Body of pancreas (tissue), 4 donors: ENCODE results near the gene RALA. TPM values are rescaled to one million over a fixed set of nuclear protein-coding genes. Genes with fewer than 3 reads are reported as not detected.
A peak's percentile ranks its signal among the peaks of the same experiment; 100 is the strongest.

Experiments used
- ATAC-seq: fragments of 150-250 bp; one replicate; pipeline ENCODE4 v1.9.1; 2016
- DNase-seq, 4 donors: peaks; one replicate each; pipeline ENCODE4 v3.0.0-alpha.2; 2019
- H3K27ac ChIP-seq, 4 donors: fragments of 200-600 bp; sonication (generic); 1 replicate in 3 of 4; 2 replicates in 1 of 4; pipeline versions ENCODE4 v1.5.1 to v1.6.1; 2016 to 2019; ENCODE audit warnings: mild to moderate bottlenecking in 1 of 4, mixed read lengths in 1 of 4, moderate library complexity in 1 of 4
- H3K27me3 ChIP-seq, 2 donors: fragments of 200-600 bp; sonication (generic); one replicate each; pipeline ENCODE4 v1.6.0; 2016; ENCODE audit warnings: mild to moderate bottlenecking in 1 of 2
- H3K36me3 ChIP-seq, 2 donors: fragments of 200-600 bp; sonication (generic); replicated peaks in 1 of 2; 2 replicates each; pipeline ENCODE4 v1.5.1; 2016; ENCODE audit warnings: low read depth in 2 of 2; ENCODE audit not compliant: insufficient read depth in 1 of 2
- H3K4me1 ChIP-seq: fragments of 200-600 bp; sonication (generic); one replicate; pipeline ENCODE4 v1.6.0; 2016
- H3K4me3 ChIP-seq, 2 donors: fragments of 200-600 bp; sonication (generic); 1 replicate in 1 of 2; 2 replicates in 1 of 2; pipeline ENCODE4 v1.5.1; 2016 to 2019
- H3K9me3 ChIP-seq, 3 donors: fragments of 200-600 bp; sonication (generic); 1 replicate in 2 of 3; 2 replicates in 1 of 3; pipeline ENCODE4 v1.5.1; 2016
- CTCF ChIP-seq, 7 experiments: fragments of 450-650 bp in 4 of 7; fragments of 200-600 bp in 3 of 7; sonication (generic) in 3 of 7; IDR thresholded peaks; one replicate each; pipeline ENCODE4 v1.5.1; 2016 to 2019; ENCODE audit warnings: antibody characterized with exemption in 7 of 7
- POLR2A ChIP-seq, 3 donors: fragments of 450-650 bp; IDR thresholded peaks; one replicate each; pipeline ENCODE4 v1.6.1; 2016; ENCODE audit warnings: antibody characterized with exemption in 3 of 3, mild to moderate bottlenecking in 2 of 3
- WGBS, 2 donors: methylation state at CpG; one replicate each; pipeline ENCODE4 v1.1.5; 2017; 5-methylcytosine and 5-hydroxymethylcytosine counted together
- intact Hi-C: fragments of 100-400 bp; cut with DNase I; formaldehyde crosslinking; loops from one replicate; pipeline ENCODE4 v1.15.1; 2023
- total RNA-seq, 2 donors: library from RNA; depleted of rRNA; stranded (reverse); fragments of >200 nt; gene quantifications; one replicate each; pipeline ENCODE4 v1.1.0, GENCODE V29; 2016

RALA gene
- total RNA-seq, 2 donors from 2014 or later, result 10.5 to 14.5 TPM

GRCh38 chr7:39609935-39610263 is 13.5 kb upstream of the RALA start:
- 78 to 80% methylated on average over 5 of the region's 5 CpGs for WGBS, 2 donors
- H3K4me3 ChIP-seq, result no peak overlapping the region
- no peaks in the 10 kb centered on the region for H3K9me3 ChIP-seq
- no peaks in the 10 kb centered on the region for H3K27me3 ChIP-seq
- DNase-seq (no peak), ATAC-seq (no peak)
- H3K27ac ChIP-seq, result peak overlapping the region in 1 of 4 donors; percentile 52
- H3K4me1 ChIP-seq, result peaks cover 7% of the 10 kb centered on the region
- TF ChIP-seq POLR2A (IDR thresholded peaks at IDR 0.05) (no peak), CTCF (IDR thresholded peaks at IDR 0.05) (no peak)
- no peaks in the 10 kb centered on the region for H3K36me3 ChIP-seq
- intact Hi-C loops, result no loop called here

GRCh38 chr7:39613577-39613976 is 9.8 kb upstream of the RALA start:
- H3K4me3 ChIP-seq, result no peak overlapping the region
- no peaks in the 10 kb centered on the region for H3K9me3 ChIP-seq
- ATAC-seq, result no peak
- no peaks in the 10 kb centered on the region for H3K36me3 ChIP-seq
- WGBS, 2 donors, result 81 to 85% methylated on average over 4 of the region's 4 CpGs
- peaks cover 17% of the 10 kb centered on the region for H3K4me1 ChIP-seq
- no peak for TF ChIP-seq POLR2A (IDR thresholded peaks at IDR 0.05)
- TF ChIP-seq CTCF (IDR thresholded peaks at IDR 0.05), result no peak
- no peak for DNase-seq
- no peaks in the 10 kb centered on the region for H3K27me3 ChIP-seq
- intact Hi-C loops, result no loop called here
- H3K27ac ChIP-seq, result no peak overlapping the region

- Histone ChIP-seq H3K27me3 (no peaks in the 10 kb centered on the region), H3K9me3 (no peaks in the 10 kb centered on the region), H3K27ac (no peak overlapping the region), H3K36me3 (no peaks in the 10 kb centered on the region), H3K4me1 (peaks cover 17% of the 10 kb centered on the region), H3K4me3 (no peak overlapping the region)
- DNase-seq (no peak), ATAC-seq (no peak)
- intact Hi-C loops, result no loop called here
- no peak for TF ChIP-seq POLR2A (IDR thresholded peaks at IDR 0.05)
- TF ChIP-seq CTCF (IDR thresholded peaks at IDR 0.05), result no peak
- WGBS, 2 donors, result 86 to 91% methylated on average over 2 of the region's 2 CpGs
These were observed 9.1 kb upstream of the RALA start for GRCh38 chr7:39614299-39614698.

GRCh38 chr7:39615350-39615975 is 7.9 kb upstream of the RALA start:
- no peaks in the 10 kb centered on the region for H3K9me3 ChIP-seq
- intact Hi-C loops, result no loop called here
- DNase-seq (peak in 1 of 4 donors; percentile 13), ATAC-seq (peak; percentile 35)
- TF ChIP-seq CTCF (IDR thresholded peaks at IDR 0.05) (no peak), POLR2A (IDR thresholded peaks at IDR 0.05) (no peak)
- 9 to 16% methylated on average over 1 of the region's 1 CpG for WGBS, 2 donors
- H3K27me3 ChIP-seq, result no peaks in the 10 kb centered on the region
- no peaks in the 10 kb centered on the region for H3K36me3 ChIP-seq
- peak overlapping the region; percentile 21 to 44 (median 30) for H3K27ac ChIP-seq
- H3K4me3 ChIP-seq, result no peak overlapping the region
- H3K4me1 ChIP-seq, result peaks cover 17% of the 10 kb centered on the region

GRCh38 chr7:39616138-39616537 is 7.2 kb upstream of the RALA start:
- Histone ChIP-seq H3K9me3 (no peaks in the 10 kb centered on the region), H3K36me3 (no peaks in the 10 kb centered on the region), H3K4me1 (peaks cover 17% of the 10 kb centered on the region), H3K27ac (peak overlapping the region in 2 of 4 donors; percentile 21 to 32), H3K27me3 (no peaks in the 10 kb centered on the region), H3K4me3 (no peak overlapping the region)
- intact Hi-C loops, result no loop called here
- ATAC-seq, result no peak
- TF ChIP-seq POLR2A (IDR thresholded peaks at IDR 0.05), result no peak
- TF ChIP-seq CTCF (IDR thresholded peaks at IDR 0.05), result no peak
- WGBS, 2 donors, result 9 to 13% methylated on average over 1 of the region's 1 CpG
- DNase-seq, result no peak
